GM19099 (cell line): ENCODE data around the gene P3H4.

Source experiments
- POLR2A ChIP-seq: IDR thresholded peaks from 3 replicates; pipeline ENCODE4 v1.6.1; 2011; ENCODE audit warnings: low read depth; ENCODE audit not compliant: insufficient read length; ENCODE audit errors: extremely low read depth

P3H4 gene

DNA sequence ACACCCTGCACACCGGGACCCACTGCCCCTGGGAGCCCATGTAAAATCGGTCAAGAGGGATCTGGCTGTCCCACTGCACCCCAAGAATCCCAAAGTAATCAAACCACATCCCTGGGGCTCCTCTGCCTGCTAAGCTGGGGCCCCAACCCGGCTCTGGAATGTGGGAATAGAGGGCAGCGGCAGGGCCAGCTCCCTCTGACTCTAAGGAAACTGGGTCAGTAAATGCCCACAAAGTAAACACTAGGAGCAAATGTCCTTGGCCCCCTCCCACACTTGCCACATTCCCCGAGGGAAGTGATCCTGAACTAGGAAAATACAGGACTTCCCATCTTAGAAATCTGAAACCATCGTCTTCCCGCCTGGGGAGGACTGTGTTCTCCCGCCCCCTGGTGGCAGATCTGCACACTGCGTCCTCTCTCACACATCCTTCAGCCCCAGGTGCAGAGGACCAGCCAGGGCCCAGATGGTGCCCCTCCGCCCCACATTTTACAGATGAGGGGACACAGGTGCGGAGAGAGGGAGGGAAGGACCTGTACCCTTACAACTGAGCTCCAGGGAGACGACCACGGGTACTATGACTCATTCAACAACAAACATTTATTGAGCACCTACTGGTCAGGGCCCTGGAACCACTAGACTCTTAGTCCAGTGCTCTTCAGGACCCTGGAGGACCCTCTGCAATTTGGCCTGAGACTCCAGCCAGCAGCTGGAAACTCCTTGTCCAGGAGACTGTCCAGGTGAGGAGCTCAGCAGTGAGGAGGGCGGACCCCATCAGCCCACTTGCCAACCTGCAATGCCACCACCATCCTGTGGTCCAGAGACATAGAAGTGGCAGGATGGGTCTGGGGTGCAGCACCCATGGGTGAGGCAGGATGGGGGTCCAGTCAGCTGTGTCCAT lies 10.1 kb downstream of the P3H4 start:
- no peak for TF ChIP-seq POLR2A

DNA sequence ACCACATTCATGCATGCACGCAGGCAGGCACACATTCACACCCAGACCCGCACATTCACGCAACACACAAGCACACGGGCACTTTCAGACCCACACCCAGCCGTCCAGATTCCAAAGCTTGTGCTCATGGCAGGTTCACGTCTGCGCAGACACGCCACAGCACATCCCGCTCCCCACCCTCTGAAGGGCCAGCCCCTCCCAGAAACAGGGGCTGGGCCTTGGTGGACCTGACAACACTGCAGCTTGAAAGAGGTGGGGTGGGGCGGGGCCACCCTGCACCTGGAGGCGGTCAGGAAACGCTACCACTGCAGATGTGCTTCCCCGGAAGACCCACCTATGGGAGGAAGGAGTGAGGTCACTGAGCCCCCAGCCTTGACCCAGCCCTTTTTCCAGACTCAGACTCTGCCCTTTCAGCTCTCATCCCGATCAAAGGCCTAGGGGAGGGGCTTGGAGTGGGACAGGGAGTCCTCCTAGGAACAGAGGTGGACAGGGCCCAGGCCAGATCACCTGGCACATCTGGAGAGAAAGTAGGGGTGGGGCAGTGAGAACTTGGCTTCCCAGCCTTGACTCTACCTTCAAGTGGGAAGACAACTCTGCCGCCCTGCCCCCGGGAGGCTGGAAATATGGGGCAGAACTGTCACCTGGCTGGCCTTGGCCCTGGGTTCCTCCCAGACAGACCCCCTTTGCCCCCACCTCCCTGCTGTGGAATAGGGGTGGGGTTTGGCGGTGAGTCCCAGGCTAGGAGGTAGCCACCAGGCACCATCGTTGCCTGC lies 11.0 kb downstream of the P3H4 start:
- no peak for TF ChIP-seq POLR2A

DNA sequence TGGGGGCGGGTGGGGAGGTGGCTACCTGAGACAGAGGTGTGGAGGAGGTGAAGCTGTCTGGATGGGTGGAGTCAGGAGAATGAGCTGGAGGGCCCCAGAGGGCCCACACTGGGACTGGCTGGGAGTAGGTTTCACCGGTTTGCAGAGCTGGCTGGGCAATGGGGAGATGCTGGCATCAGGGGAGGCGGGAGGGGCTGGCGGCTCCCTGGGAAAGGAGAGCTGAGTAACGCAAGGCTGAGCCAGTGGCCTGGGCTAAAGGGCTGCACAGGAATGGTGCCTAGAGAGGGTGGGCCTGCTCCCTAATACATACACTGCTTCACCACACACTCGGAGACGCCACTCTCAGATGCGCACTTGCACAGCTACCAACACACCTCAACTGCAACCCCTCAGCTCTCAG lies 12.4 kb downstream of the P3H4 start:
- TF ChIP-seq POLR2A, result no peak

DNA sequence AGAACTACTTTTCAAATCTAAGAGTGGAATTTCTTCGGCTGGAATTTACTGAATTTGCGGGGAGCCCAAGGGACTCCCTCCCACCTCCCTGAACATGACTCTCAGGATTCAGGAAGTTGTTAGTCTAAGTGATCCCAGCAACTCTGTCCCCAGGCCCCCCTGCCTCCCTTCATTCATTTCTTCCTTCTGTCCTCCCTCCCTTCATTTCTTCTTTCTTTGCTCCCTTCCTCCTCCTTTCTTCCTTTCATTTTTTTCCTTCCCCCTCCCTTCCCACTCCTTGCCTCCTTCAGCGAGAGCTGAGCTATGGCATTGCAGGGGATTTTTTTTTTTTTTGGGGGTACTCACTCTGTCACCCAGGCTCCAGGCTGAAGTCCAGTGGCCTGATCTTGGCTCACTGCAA lies 14.4 kb downstream of the P3H4 start:
- no peak for TF ChIP-seq POLR2A

GRCh38 chr17:41796121-41796895 lies 15.4 kb downstream of the P3H4 start:
- no peak for TF ChIP-seq POLR2A

- TF ChIP-seq POLR2A, result no peak
Observed at GRCh38 chr17:41794540-41794975, 17.2 kb downstream of the P3H4 start.

- no peak for TF ChIP-seq POLR2A
Observed at GRCh38 chr17:41793784-41794539, 17.8 kb downstream of the P3H4 start.

DNA sequence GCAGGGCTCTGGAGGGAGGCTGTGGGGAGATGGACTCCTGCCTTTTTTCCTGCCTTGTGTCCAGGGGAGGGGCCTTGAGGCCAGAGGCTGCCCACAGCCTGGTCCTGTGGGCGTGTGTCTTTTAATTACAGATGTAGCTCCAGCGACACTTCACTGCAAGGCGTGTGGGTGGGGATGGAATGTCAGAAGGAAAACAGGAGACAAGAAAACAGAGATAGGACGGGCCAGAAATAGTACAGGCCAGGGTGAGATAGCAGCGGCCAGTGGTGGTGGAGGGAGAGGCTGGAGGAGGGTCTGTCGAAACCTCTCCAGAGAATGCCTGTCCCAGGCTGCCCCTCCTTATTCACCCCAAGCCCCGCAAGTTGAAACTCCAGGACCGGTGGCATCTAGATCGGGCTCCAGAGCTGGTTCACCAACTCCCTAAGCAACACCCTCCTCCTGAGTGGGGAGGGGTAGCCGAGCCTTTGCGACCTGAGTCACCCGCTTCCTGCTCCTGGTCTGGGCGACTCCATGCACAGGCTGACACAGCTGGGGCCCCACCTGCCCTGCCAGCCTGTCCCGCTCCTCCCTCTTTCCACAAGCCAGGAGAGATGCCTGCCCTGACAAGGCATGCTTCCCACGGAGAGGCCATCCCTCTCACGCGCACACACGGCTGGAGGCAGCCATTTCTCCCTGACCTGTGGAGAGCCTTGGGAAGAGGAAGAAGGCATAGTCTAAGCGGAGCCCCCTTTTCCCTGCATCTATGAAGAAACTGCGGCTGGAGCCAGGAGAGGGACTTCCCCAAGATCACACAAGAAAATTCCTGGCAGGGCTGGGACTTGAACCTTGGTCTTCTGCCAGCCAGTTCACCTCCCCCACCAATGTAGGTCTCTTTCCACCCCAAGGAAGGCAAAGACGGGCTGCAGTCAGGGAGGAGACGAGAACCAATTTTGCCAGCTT lies 18.6 kb downstream of the P3H4 start:
- no peak for TF ChIP-seq POLR2A

DNA sequence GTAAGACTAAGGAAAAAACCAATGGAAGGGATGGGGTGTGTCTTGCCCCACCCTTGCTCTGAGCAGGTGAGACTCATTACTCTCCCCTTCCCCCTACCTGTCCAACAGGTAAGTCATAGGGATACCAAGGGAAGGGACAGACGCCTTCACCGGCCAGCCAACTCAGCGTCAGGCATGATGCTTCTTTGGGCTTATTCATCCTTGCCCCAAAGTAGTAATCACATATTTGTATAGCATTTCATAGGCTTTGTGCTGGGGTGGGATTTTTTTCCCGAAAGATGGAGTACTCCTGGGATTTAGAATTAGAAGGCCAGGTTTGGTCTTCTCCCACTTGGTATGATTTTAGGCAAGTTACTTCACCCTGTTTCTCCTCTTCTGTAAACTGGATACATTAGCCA lies 24.7 kb downstream of the P3H4 start:
- no peak for TF ChIP-seq POLR2A

GRCh38 chr17:41786227-41787020 lies 25.3 kb downstream of the P3H4 start, which contains the start of gene JUP:
Gene JUP (minus strand): TSS chr17:41786711. CDS start chr17:41771854, 14,857 bp downstream.
- TF ChIP-seq POLR2A, result peak; percentile 69

DNA sequence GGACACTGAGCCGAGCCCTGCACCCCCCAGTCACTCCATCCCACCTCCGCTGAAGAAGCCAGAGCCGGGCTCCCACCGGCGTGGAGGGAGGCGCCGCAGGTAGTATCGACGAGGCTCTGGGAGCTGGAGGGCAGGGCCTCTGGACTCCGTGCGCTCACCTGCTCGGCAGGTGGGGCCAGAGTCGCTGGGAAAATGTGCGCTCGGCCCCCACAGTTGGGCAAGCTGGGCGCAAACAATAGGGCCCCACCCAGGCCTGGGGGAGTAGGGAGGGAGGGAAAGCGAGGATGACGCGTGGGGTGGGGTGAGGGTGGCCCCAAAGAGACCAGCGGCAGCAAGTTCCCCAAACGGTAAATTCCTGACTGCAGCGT lies 25.9 kb downstream of the P3H4 start:
- no peak for TF ChIP-seq POLR2A

- TF ChIP-seq POLR2A, result no peak
Observed at GRCh38 chr17:41785091-41785858, 26.5 kb downstream of the P3H4 start.
